IMR-90 (cell line): ENCODE measurements around the gene OR1J1. TPM values are rescaled to one million over a fixed set of nuclear protein-coding genes. Genes with fewer than 3 reads are reported as not detected.

ENCODE experiments used
- ATAC-seq: fragments of 200-7000 bp; cut with Tn5 transposase; 2 replicates; pipeline ENCODE4 v1.9.1; 2020; ENCODE audit warnings: low read depth, mild to moderate bottlenecking, moderate library complexity
- BruUV-seq: library from RNA; stranded (reverse); fragments of 400-500 nt; replicated peaks from 2 replicates; lab custom pipeline; 2021; lab: Mats Ljungman, UMichigan
- CTCF ChIA-PET: fragments of 300-600 bp; formaldehyde crosslinking; extraction: SDS; loops from one replicate; lab custom pipeline; 2021; ENCODE audit warnings: antibody characterized with exemption; lab: Yijun Ruan, JAX
- POLR2A ChIA-PET: fragments of 300-600 bp; sonication (Branson Sonifier 250); formaldehyde crosslinking; loops from one replicate; lab custom pipeline; 2022; ENCODE audit warnings: antibody characterized with exemption; ENCODE audit not compliant: unreplicated experiment; lab: Charles Lee
- DNase-seq: peaks from one replicate; pipeline ENCODE4 v3.0.0; 2013
- H2AFZ ChIP-seq: replicated peaks from 2 replicates; pipeline ENCODE3; 2013; ENCODE audit warnings: low read length, mild to moderate bottlenecking; ENCODE audit not compliant: poor library complexity
- H2AK5ac ChIP-seq: 2 replicates; pipeline ENCODE4 v1.6.1; 2013; ENCODE audit warnings: low read depth, low read length, inconsistent platforms
- H2AK9ac ChIP-seq: replicated peaks from 2 replicates; pipeline ENCODE3; 2013; ENCODE audit warnings: mild to moderate bottlenecking, low read depth, low read length, moderate library complexity; ENCODE audit not compliant: poor library complexity
- H2BK120ac ChIP-seq: 2 replicates; pipeline ENCODE4 v1.6.1; 2013; ENCODE audit warnings: low read depth, low read length, inconsistent platforms
- H2BK15ac ChIP-seq: 3 replicates; pipeline ENCODE4 v1.6.1; 2013; ENCODE audit warnings: low read depth, low read length, inconsistent platforms
- H2BK20ac ChIP-seq: 2 replicates; pipeline ENCODE4 v1.6.1; 2013; ENCODE audit warnings: low read depth, mild to moderate bottlenecking, inconsistent platforms, low read length, moderate library complexity
- H2BK5ac ChIP-seq: 2 replicates; pipeline ENCODE4 v1.6.1; 2013; ENCODE audit warnings: mild to moderate bottlenecking, low read depth, low read length, inconsistent platforms; ENCODE audit not compliant: poor library complexity, severe bottlenecking
- H3K14ac ChIP-seq: replicated peaks from 2 replicates; pipeline ENCODE4 v1.6.1; 2013; ENCODE audit warnings: low read depth, low read length, inconsistent platforms
- H3K18ac ChIP-seq: 2 replicates; pipeline ENCODE4 v1.6.1; 2013; ENCODE audit warnings: low read depth, low read length, control low read depth
- H3K23ac ChIP-seq: 2 replicates; pipeline ENCODE4 v1.6.1; 2013; ENCODE audit warnings: low read depth, low read length, inconsistent platforms
- H3K27ac ChIP-seq: 2 replicates; pipeline ENCODE4 v1.5.1; 2013; ENCODE audit warnings: mild to moderate bottlenecking, control low read depth, low read length; ENCODE audit not compliant: insufficient read depth
- H3K27me3 ChIP-seq: 2 replicates; pipeline ENCODE4 v1.6.1; 2013; ENCODE audit warnings: low read length; ENCODE audit not compliant: control insufficient read depth, insufficient read depth
- H3K36me3 ChIP-seq: 2 replicates; pipeline ENCODE4 v1.6.1; 2013; ENCODE audit warnings: low read length, mixed read lengths; ENCODE audit not compliant: control insufficient read depth, insufficient read depth
- H3K4ac ChIP-seq: 2 replicates; pipeline ENCODE4 v1.6.1; 2013; ENCODE audit warnings: low read depth, low read length, inconsistent platforms
- H3K4me1 ChIP-seq: 2 replicates; pipeline ENCODE4 v1.6.1; 2013; ENCODE audit warnings: low read length, mixed read lengths; ENCODE audit not compliant: control insufficient read depth, insufficient read depth
- H3K4me2 ChIP-seq: 2 replicates; pipeline ENCODE4 v1.6.1; 2013; ENCODE audit warnings: low read depth, mild to moderate bottlenecking, control low read depth, low read length, moderate library complexity
- H3K4me3 ChIP-seq: 2 replicates; pipeline ENCODE4 v1.5.1; 2013; ENCODE audit warnings: low read depth, mild to moderate bottlenecking, control low read depth, low read length, moderate library complexity; ENCODE audit not compliant: insufficient read depth
- H3K56ac ChIP-seq: 2 replicates; pipeline ENCODE4 v1.6.1; 2013; ENCODE audit warnings: low read length, inconsistent platforms; ENCODE audit not compliant: insufficient read depth; ENCODE audit errors: extremely low read depth
- H3K79me1 ChIP-seq, 2 experiments: 2 replicates each; pipeline ENCODE4 v1.6.1; 2013; ENCODE audit warnings: low read length in 2 of 2, inconsistent platforms in 1 of 2, low read depth in 1 of 2
- H3K9ac ChIP-seq: 2 replicates; pipeline ENCODE4 v1.6.1; 2013; ENCODE audit warnings: low read depth, low read length, control low read depth
- H3K9me1 ChIP-seq: 2 replicates; pipeline ENCODE4 v1.6.1; 2013; ENCODE audit warnings: low read length, inconsistent platforms; ENCODE audit not compliant: insufficient read depth
- H3K9me3 ChIP-seq: 2 replicates; pipeline ENCODE4 v1.6.1; 2013; ENCODE audit warnings: low read length; ENCODE audit not compliant: control insufficient read depth, insufficient read depth
- H4K20me1 ChIP-seq: 2 replicates; pipeline ENCODE4 v1.6.1; 2013; ENCODE audit warnings: low read length, inconsistent platforms; ENCODE audit not compliant: insufficient read depth
- H4K5ac ChIP-seq: 2 replicates; pipeline ENCODE4 v1.6.1; 2013; ENCODE audit warnings: mild to moderate bottlenecking, low read depth, low read length, control low read depth
- H4K8ac ChIP-seq, 2 experiments: 2 replicates each; pipeline ENCODE4 v1.6.1; 2013; ENCODE audit warnings: low read depth in 2 of 2, low read length in 2 of 2, control low read depth in 1 of 2, inconsistent platforms in 1 of 2
- H4K91ac ChIP-seq: 2 replicates; pipeline ENCODE4 v1.6.1; 2013; ENCODE audit warnings: low read depth, low read length, inconsistent platforms; ENCODE audit not compliant: insufficient read depth
- CEBPB ChIP-seq: IDR thresholded peaks from 2 replicates; pipeline ENCODE4 v1.6.1; 2012; ENCODE audit warnings: low read depth, low read length, improper control_type of control experiment
- CHD1 ChIP-seq: IDR thresholded peaks from 2 replicates; pipeline ENCODE4 v1.6.1; 2012; ENCODE audit warnings: low read depth, low read length, improper control_type of control experiment
- FOS ChIP-seq: fragments of 150-350 bp; IDR thresholded peaks from 2 replicates; pipeline ENCODE4 v1.6.1; 2016; ENCODE audit warnings: low read depth, low read length
- MAFK ChIP-seq: IDR thresholded peaks from 2 replicates; pipeline ENCODE4 v1.6.1; 2012; ENCODE audit warnings: low read depth, low read length, improper control_type of control experiment
- MXI1 ChIP-seq: IDR thresholded peaks from 2 replicates; pipeline ENCODE4 v1.6.1; 2012; ENCODE audit warnings: low read depth, mild to moderate bottlenecking, low read length, moderate library complexity, borderline replicate concordance
- RAD21 ChIP-seq: IDR thresholded peaks from 2 replicates; pipeline ENCODE4 v1.6.1; 2012; ENCODE audit warnings: low read length, improper control_type of control experiment
- RCOR1 ChIP-seq: IDR thresholded peaks from 2 replicates; pipeline ENCODE4 v1.6.1; 2012; ENCODE audit warnings: mild to moderate bottlenecking, low read length, improper control_type of control experiment; ENCODE audit not compliant: insufficient replicate concordance
- RFX5 ChIP-seq: IDR thresholded peaks from 2 replicates; pipeline ENCODE4 v1.8.0; 2012; ENCODE audit warnings: low read depth, mild to moderate bottlenecking, low read length, moderate library complexity
- WGBS, 2 experiments: methylation state at CpG; one replicate each; pipeline versions ENCODE4 v1.1.5 to v1.1.7; 2013; ENCODE audit warnings: missing lambda C conversion rate in 2 of 2; ENCODE audit not compliant: insufficient read length in 1 of 2; ENCODE audit errors: extremely low coverage in 2 of 2; 5-methylcytosine and 5-hydroxymethylcytosine counted together
- dilution Hi-C: fragments of 300-500 bp; cut with HindIII; formaldehyde crosslinking; loops from one replicate; pipeline ENCODE4 v1.14.3; 2018; ENCODE audit warnings: low sequenced_read_pairs; ENCODE audit not compliant: unreplicated experiment
- in situ Hi-C: fragments of 300-500 bp; cut with MboI; formaldehyde crosslinking; loops from 3 replicates; pipeline ENCODE4 v1.14.3; 2019; ENCODE audit warnings: low sequenced_read_pairs, inconsistent platforms, mixed read lengths
- intact Hi-C: fragments of 100-400 bp; cut with micrococcal nuclease; formaldehyde crosslinking; loops from 2 replicates; pipeline ENCODE4 v1.10.0; 2022
- polyA plus RNA-seq, 3 experiments: library from polyadenylated mRNA; depleted of rRNA; stranded (reverse); fragments of >200 nt; gene quantifications; 2 replicates each; pipeline ENCODE4 v1.2.3, GENCODE V29; 2012; ENCODE audit warnings: low replicate concordance in 1 of 3
- total RNA-seq: library from RNA; depleted of rRNA; stranded (reverse); fragments of >200 nt; gene quantifications from 2 replicates; pipeline ENCODE4 v1.2.3, GENCODE V29; 2012
- TF ChIP-seq, protein P1 (sequence below): conservative IDR thresholded peaks from 2 replicates; pipeline ENCODE4 v1.5.1; 2012; ENCODE audit warnings: mild to moderate bottlenecking, low read depth, low read length, improper control_type of control experiment

The OR1J1 gene
- total and polyA plus RNA-seq, 2 of the 4 experiments (the other 2 are of a cell fraction): not detected

DNA sequence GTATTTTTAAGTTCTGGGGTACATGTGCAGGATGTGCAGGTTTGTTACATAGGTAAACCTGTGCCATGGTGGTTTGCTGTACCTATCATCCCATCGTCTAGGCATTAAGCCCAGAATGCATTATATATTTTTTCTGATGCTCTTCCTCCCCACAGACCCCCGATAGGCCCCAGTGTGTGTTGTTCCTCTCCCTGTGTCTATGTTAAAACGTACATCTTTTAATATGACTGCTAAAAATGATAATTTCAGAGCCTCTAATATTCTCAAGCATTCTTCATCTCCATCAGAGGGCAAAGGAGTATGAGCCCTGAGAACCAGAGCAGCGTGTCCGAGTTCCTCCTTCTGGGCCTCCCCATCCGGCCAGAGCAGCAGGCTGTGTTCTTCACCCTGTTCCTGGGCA, 32.8 kb upstream of the OR1J1 start, which contains the start of gene OR1J2:
TSS of gene OR1J2 (plus strand) at position 301 of the 400 bp plus-strand sequence. CDS start at position 301, 0 bp downstream.
- H2BK5ac ChIP-seq: no peak within 1 kb of the TSS
- H3K4me3 ChIP-seq: no peak within 1 kb of the TSS

More for the DNA sequence above, 32.8 kb upstream of the OR1J1 start, which contains the start of gene OR1J2:
- H3K79me1 ChIP-seq: no peaks in the 10 kb centered on the region
- no peak within 1 kb of the TSS for H2BK20ac ChIP-seq
- no peak within 1 kb of the TSS for H4K8ac ChIP-seq
- POLR2A ChIA-PET: no interaction called here
- H3K14ac ChIP-seq: no peak within 1 kb of the TSS
- no peak within 1 kb of the TSS for H4K5ac ChIP-seq
- no peaks in the 10 kb centered on the region for H4K20me1 ChIP-seq
- H3K27ac ChIP-seq: no peak within 1 kb of the TSS
- no peak within 1 kb of the TSS for H2BK15ac ChIP-seq
- ATAC-seq (no peak), DNase-seq (no peak)
- H3K36me3 ChIP-seq: no peaks in the 10 kb centered on the region
- no peak within 1 kb of the TSS for H3K23ac ChIP-seq
- no peaks in the 10 kb centered on the region for H3K9me1 ChIP-seq
- H2AFZ ChIP-seq: no peak within 1 kb of the TSS
- H2AK5ac ChIP-seq: no peak within 1 kb of the TSS
- H3K4me2 ChIP-seq: no peak within 1 kb of the TSS
- no peak within 1 kb of the TSS for H3K9ac ChIP-seq
- intact Hi-C loops (no loop called here), in situ Hi-C loops (no loop called here), dilution Hi-C loops (no loop called here)
- H3K18ac ChIP-seq: no peak within 1 kb of the TSS
- peaks cover 16% of the 10 kb centered on the region for H3K27me3 ChIP-seq
- H3K56ac ChIP-seq: no peak within 1 kb of the TSS
- BruUV-seq: no TSS peak
- H3K4ac ChIP-seq: no peak within 1 kb of the TSS
- H2AK9ac ChIP-seq: no peak within 1 kb of the TSS
- 64% methylated on average over 2 of the region's 6 CpGs; no CpG with 5 or more reads in 1 of the 2 experiments for WGBS, 2 experiments
- TF ChIP-seq CHD1: no peak
- no peak for TF ChIP-seq CEBPB
- TF ChIP-seq RFX5: no peak
- no peak for TF ChIP-seq FOS
- TF ChIP-seq, protein P1, sequence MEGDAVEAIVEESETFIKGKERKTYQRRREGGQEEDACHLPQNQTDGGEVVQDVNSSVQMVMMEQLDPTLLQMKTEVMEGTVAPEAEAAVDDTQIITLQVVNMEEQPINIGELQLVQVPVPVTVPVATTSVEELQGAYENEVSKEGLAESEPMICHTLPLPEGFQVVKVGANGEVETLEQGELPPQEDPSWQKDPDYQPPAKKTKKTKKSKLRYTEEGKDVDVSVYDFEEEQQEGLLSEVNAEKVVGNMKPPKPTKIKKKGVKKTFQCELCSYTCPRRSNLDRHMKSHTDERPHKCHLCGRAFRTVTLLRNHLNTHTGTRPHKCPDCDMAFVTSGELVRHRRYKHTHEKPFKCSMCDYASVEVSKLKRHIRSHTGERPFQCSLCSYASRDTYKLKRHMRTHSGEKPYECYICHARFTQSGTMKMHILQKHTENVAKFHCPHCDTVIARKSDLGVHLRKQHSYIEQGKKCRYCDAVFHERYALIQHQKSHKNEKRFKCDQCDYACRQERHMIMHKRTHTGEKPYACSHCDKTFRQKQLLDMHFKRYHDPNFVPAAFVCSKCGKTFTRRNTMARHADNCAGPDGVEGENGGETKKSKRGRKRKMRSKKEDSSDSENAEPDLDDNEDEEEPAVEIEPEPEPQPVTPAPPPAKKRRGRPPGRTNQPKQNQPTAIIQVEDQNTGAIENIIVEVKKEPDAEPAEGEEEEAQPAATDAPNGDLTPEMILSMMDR: no peak
- TF ChIP-seq MAFK: no peak
- TF ChIP-seq RAD21: no peak
- no peak for TF ChIP-seq RCOR1
- TF ChIP-seq MXI1: no peak
- CTCF ChIA-PET: interaction anchor here (0.5 to 1.5 kb wide), 3 partner anchors 12 to 72 kb away, joined by 3 to 7 read pairs (median 4); no protein-coding TSS in a partner anchor
- H3K9me3 ChIP-seq: no peaks in the 10 kb centered on the region
- no peaks in the 10 kb centered on the region for H3K4me1 ChIP-seq
- H4K91ac ChIP-seq: no peak within 1 kb of the TSS
- H2BK120ac ChIP-seq: no peak within 1 kb of the TSS
